A673 (cell line): ENCODE results near the gene NLGN1.

ENCODE experiments used
- CTCF ChIP-seq: fragments of 300-800, 200-600 bp; sonication (generic); conservative IDR thresholded peaks from 2 replicates; pipeline ENCODE4 v1.5.1; 2017; ENCODE audit warnings: low read depth, mild to moderate bottlenecking, antibody characterized with exemption, low read length, moderate library complexity, mixed read lengths
- EZH2 ChIP-seq: fragments of 200-600 bp; sonication (generic); IDR thresholded peaks from 2 replicates; pipeline ENCODE4 v1.6.1; 2017; ENCODE audit warnings: borderline replicate concordance, low read depth, mild to moderate bottlenecking, mixed read lengths, antibody characterized with exemption, low read length; ENCODE audit not compliant: poor library complexity, severe bottlenecking

- TF ChIP-seq CTCF (no peak), EZH2 (no peak)
These were observed 585.8 kb downstream of the NLGN1 start for GRCh38 chr3:173983343-173983742.
